SK-N-SH treated with all-trans-retinoic acid at 6 μM for 48 hours (cell line): ENCODE data around the gene PBX3.

Experiments used
- ATAC-seq: fragments of 200-7000 bp; cut with Tn5 transposase; 3 replicates; pipeline ENCODE4 v1.9.1; 2020; ENCODE audit warnings: mild to moderate bottlenecking, moderate library complexity
- ARNTL ChIP-seq: fragments of 450-650 bp; formaldehyde crosslinking; IDR thresholded peaks from 2 replicates; pipeline ENCODE4 v1.5.0; 2020; ENCODE audit warnings: low read depth, mild to moderate bottlenecking, moderate library complexity, borderline replicate concordance
- BACH2 ChIP-seq: fragments of 250-450 bp; sonication (Bioruptor Pico); IDR thresholded peaks from 2 replicates; pipeline ENCODE4 v1.9.0; 2021; ENCODE audit warnings: mild to moderate bottlenecking, borderline replicate concordance
- CSDC2 ChIP-seq: fragments of 250-450 bp; sonication (Bioruptor Pico); IDR thresholded peaks from 2 replicates; pipeline ENCODE4 v1.5.0; 2020; ENCODE audit warnings: mild to moderate bottlenecking, moderate library complexity
- ESRRG ChIP-seq: fragments of 250-450 bp; sonication (Bioruptor Pico); IDR thresholded peaks from 2 replicates; pipeline ENCODE4 v1.6.1; 2021; ENCODE audit warnings: mild to moderate bottlenecking
- ISL1 ChIP-seq: fragments of 250-450 bp; sonication (Bioruptor Pico); IDR thresholded peaks from 2 replicates; pipeline ENCODE4 v2.1.2; 2022; ENCODE audit warnings: mild to moderate bottlenecking, moderate library complexity
- OSR1 ChIP-seq: fragments of 250-450 bp; sonication (Bioruptor Pico); IDR thresholded peaks from 2 replicates; pipeline ENCODE4 v1.8.0; 2022; ENCODE audit warnings: moderate library complexity, mild to moderate bottlenecking, inconsistent platforms
- PPARA ChIP-seq: fragments of 250-450 bp; sonication (Bioruptor Pico); IDR thresholded peaks from 2 replicates; pipeline ENCODE4 v1.5.0; 2020; ENCODE audit warnings: mild to moderate bottlenecking, borderline replicate concordance
- RARB ChIP-seq: fragments of 250-450 bp; sonication (Bioruptor Pico); IDR thresholded peaks from 2 replicates; pipeline ENCODE4 v1.8.0; 2021; ENCODE audit warnings: mild to moderate bottlenecking, moderate library complexity
- SNAI2 ChIP-seq: fragments of 250-450 bp; sonication (Bioruptor Pico); IDR thresholded peaks from 2 replicates; pipeline ENCODE4 v1.5.0; 2020; ENCODE audit warnings: mild to moderate bottlenecking, moderate library complexity
- TCF4 ChIP-seq: fragments of 250-450 bp; sonication (Bioruptor Pico); IDR thresholded peaks from 2 replicates; pipeline ENCODE4 v1.8.0; 2021; ENCODE audit warnings: mild to moderate bottlenecking, moderate library complexity, borderline replicate concordance
- TOX ChIP-seq: fragments of 250-450 bp; sonication (Bioruptor Pico); IDR thresholded peaks from 2 replicates; pipeline ENCODE4 v1.8.0; 2021; ENCODE audit warnings: mild to moderate bottlenecking, moderate library complexity, borderline replicate concordance
- ZC3H10 ChIP-seq: fragments of 250-450 bp; sonication (Bioruptor Pico); IDR thresholded peaks from 2 replicates; pipeline ENCODE4 v1.5.1; 2021; ENCODE audit warnings: mild to moderate bottlenecking, moderate library complexity
- ZFP3 ChIP-seq: fragments of 250-450 bp; sonication (Bioruptor Pico); IDR thresholded peaks from 2 replicates; pipeline ENCODE4 v1.5.0; 2020; ENCODE audit warnings: mild to moderate bottlenecking, moderate library complexity
- ZFP30 ChIP-seq: fragments of 450-650 bp; formaldehyde crosslinking; IDR thresholded peaks from 2 replicates; pipeline ENCODE4 v1.5.0; 2022; ENCODE audit warnings: mild to moderate bottlenecking, moderate library complexity
- ZNF565 ChIP-seq: fragments of 450-650 bp; formaldehyde crosslinking; conservative IDR thresholded peaks from 2 replicates; pipeline ENCODE4 v1.5.0; 2020; ENCODE audit warnings: low read depth, mild to moderate bottlenecking, moderate library complexity
- ZNF70 ChIP-seq: fragments of 450-650 bp; formaldehyde crosslinking; IDR thresholded peaks from 2 replicates; pipeline ENCODE4 v1.5.0; 2020; ENCODE audit warnings: mild to moderate bottlenecking, moderate library complexity
- TF ChIP-seq, protein P1 (sequence below): fragments of 250-450 bp; sonication (Bioruptor Pico); IDR thresholded peaks from 2 replicates; pipeline ENCODE4 v1.5.1; 2020; ENCODE audit warnings: low read depth, mild to moderate bottlenecking, moderate library complexity
- TF ChIP-seq, protein P2 (sequence below): fragments of 250-450 bp; sonication (Bioruptor Pico); IDR thresholded peaks from 2 replicates; pipeline ENCODE4 v1.8.0; 2021; ENCODE audit warnings: low read depth, mild to moderate bottlenecking, moderate library complexity, borderline replicate concordance
- TF ChIP-seq, protein P3 (sequence below): fragments of 250-450 bp; sonication (Bioruptor Pico); IDR thresholded peaks from 2 replicates; pipeline ENCODE4 v1.8.0; 2020; ENCODE audit warnings: mild to moderate bottlenecking, moderate library complexity, borderline replicate concordance
- TF ChIP-seq, protein P4 (sequence below): fragments of 250-450 bp; sonication (Bioruptor Pico); IDR thresholded peaks from 2 replicates; pipeline ENCODE4 v1.5.1; 2021; ENCODE audit warnings: mild to moderate bottlenecking, moderate library complexity
- TF ChIP-seq, protein P5 (sequence below): fragments of 250-450 bp; sonication (Bioruptor Pico); IDR thresholded peaks from 2 replicates; pipeline ENCODE4 v1.5.0; 2020; ENCODE audit warnings: mild to moderate bottlenecking, moderate library complexity

The PBX3 gene

DNA sequence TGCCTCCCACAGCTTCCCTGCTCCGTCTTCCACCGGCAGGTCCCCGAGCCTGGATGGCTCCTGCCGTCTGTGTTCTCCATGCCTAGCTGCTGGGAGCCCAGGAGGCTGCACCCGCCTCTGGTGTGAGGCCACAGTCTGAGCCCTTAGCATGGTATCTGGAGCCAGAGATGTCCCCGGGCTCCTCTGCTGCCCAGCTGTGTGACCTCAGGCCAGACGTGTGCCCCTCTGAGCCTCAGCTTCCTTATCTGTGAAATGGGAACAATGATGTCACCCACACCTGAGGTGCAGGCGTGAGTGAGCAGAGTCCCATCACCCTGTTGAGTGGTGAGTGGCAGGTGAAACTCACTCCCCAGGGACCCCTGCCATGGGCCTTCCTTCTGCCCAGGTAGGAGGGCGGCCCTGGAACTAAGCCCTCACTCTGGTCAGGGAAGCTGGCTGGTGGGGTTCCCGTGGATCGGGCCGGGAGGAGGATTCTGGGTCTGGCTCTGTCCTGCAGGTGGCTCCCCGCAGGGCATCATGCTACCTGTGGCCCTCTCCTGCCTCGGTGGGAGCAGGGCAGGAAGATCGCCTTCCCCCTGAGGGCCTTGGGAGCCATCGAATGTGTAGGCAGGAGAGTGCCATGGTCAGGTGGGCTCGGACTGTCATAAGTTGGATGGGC, 239.0 kb downstream of the PBX3 start:
- TF ChIP-seq, protein P1, sequence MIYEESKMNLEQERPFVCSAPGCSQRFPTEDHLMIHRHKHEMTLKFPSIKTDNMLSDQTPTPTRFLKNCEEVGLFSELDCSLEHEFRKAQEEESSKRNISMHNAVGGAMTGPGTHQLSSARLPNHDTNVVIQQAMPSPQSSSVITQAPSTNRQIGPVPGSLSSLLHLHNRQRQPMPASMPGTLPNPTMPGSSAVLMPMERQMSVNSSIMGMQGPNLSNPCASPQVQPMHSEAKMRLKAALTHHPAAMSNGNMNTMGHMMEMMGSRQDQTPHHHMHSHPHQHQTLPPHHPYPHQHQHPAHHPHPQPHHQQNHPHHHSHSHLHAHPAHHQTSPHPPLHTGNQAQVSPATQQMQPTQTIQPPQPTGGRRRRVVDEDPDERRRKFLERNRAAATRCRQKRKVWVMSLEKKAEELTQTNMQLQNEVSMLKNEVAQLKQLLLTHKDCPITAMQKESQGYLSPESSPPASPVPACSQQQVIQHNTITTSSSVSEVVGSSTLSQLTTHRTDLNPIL (CRISPR knock-in tag) = no peak
- TF ChIP-seq PPARA (CRISPR knock-in tag) (no peak), ZNF565 (CRISPR knock-in tag) (no peak), ESRRG (no peak), TOX (CRISPR knock-in tag) (no peak), TCF4 (CRISPR knock-in tag) (no peak)

DNA sequence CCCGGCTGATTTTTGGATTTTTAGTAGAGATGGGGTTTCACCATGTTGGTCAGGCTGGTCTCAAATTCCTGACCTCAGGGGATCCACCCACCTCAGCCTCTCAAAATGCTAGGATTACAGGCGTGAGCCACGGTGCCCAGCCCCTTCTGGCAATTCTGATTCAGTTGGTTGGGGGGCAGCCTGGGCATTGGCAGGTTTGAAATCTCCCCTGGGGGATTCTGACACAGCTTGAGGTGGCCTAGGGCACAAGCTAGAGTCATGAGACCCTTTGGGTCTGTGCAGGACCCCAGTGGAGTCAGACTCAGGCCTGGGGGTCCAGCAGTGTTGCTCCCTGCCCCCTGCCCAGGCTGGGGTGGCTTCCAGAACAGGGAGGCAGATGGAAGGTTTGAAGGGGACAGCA, 239.8 kb downstream of the PBX3 start:
- no peak for TF ChIP-seq PPARA (CRISPR knock-in tag)
- TF ChIP-seq SNAI2 (CRISPR knock-in tag) = no peak
- TF ChIP-seq TOX (CRISPR knock-in tag) = no peak
- TF ChIP-seq, protein P2, sequence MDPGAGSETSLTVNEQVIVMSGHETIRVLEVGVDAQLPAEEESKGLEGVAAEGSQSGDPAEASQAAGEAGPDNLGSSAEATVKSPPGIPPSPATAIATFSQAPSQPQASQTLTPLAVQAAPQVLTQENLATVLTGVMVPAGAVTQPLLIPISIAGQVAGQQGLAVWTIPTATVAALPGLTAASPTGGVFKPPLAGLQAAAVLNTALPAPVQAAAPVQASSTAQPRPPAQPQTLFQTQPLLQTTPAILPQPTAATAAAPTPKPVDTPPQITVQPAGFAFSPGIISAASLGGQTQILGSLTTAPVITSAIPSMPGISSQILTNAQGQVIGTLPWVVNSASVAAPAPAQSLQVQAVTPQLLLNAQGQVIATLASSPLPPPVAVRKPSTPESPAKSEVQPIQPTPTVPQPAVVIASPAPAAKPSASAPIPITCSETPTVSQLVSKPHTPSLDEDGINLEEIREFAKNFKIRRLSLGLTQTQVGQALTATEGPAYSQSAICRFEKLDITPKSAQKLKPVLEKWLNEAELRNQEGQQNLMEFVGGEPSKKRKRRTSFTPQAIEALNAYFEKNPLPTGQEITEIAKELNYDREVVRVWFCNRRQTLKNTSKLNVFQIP (CRISPR knock-in tag) = no peak
- TF ChIP-seq ZC3H10 (CRISPR knock-in tag) = no peak
- TF ChIP-seq, protein P3, sequence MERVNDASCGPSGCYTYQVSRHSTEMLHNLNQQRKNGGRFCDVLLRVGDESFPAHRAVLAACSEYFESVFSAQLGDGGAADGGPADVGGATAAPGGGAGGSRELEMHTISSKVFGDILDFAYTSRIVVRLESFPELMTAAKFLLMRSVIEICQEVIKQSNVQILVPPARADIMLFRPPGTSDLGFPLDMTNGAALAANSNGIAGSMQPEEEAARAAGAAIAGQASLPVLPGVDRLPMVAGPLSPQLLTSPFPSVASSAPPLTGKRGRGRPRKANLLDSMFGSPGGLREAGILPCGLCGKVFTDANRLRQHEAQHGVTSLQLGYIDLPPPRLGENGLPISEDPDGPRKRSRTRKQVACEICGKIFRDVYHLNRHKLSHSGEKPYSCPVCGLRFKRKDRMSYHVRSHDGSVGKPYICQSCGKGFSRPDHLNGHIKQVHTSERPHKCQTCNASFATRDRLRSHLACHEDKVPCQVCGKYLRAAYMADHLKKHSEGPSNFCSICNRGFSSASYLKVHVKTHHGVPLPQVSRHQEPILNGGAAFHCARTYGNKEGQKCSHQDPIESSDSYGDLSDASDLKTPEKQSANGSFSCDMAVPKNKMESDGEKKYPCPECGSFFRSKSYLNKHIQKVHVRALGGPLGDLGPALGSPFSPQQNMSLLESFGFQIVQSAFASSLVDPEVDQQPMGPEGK (CRISPR knock-in tag) = no peak
- no peak for TF ChIP-seq ZNF565 (CRISPR knock-in tag)
- TF ChIP-seq ZFP3 (CRISPR knock-in tag) = no peak
- no peak for TF ChIP-seq TCF4 (CRISPR knock-in tag)
- TF ChIP-seq OSR1 (CRISPR knock-in tag) = no peak
- no peak for TF ChIP-seq ARNTL (CRISPR knock-in tag)
- TF ChIP-seq, protein P4, sequence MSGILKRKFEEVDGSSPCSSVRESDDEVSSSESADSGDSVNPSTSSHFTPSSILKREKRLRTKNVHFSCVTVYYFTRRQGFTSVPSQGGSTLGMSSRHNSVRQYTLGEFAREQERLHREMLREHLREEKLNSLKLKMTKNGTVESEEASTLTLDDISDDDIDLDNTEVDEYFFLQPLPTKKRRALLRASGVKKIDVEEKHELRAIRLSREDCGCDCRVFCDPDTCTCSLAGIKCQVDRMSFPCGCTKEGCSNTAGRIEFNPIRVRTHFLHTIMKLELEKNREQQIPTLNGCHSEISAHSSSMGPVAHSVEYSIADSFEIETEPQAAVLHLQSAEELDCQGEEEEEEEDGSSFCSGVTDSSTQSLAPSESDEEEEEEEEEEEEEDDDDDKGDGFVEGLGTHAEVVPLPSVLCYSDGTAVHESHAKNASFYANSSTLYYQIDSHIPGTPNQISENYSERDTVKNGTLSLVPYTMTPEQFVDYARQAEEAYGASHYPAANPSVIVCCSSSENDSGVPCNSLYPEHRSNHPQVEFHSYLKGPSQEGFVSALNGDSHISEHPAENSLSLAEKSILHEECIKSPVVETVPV (CRISPR knock-in tag) = no peak
- TF ChIP-seq ESRRG = no peak
- no peak for TF ChIP-seq RARB (CRISPR knock-in tag)
- TF ChIP-seq ZNF70 (CRISPR knock-in tag) = no peak
- no peak for TF ChIP-seq ZFP30
- TF ChIP-seq BACH2 = no peak
- no peak for TF ChIP-seq ISL1
- no peak for TF ChIP-seq CSDC2
- TF ChIP-seq, protein P5, sequence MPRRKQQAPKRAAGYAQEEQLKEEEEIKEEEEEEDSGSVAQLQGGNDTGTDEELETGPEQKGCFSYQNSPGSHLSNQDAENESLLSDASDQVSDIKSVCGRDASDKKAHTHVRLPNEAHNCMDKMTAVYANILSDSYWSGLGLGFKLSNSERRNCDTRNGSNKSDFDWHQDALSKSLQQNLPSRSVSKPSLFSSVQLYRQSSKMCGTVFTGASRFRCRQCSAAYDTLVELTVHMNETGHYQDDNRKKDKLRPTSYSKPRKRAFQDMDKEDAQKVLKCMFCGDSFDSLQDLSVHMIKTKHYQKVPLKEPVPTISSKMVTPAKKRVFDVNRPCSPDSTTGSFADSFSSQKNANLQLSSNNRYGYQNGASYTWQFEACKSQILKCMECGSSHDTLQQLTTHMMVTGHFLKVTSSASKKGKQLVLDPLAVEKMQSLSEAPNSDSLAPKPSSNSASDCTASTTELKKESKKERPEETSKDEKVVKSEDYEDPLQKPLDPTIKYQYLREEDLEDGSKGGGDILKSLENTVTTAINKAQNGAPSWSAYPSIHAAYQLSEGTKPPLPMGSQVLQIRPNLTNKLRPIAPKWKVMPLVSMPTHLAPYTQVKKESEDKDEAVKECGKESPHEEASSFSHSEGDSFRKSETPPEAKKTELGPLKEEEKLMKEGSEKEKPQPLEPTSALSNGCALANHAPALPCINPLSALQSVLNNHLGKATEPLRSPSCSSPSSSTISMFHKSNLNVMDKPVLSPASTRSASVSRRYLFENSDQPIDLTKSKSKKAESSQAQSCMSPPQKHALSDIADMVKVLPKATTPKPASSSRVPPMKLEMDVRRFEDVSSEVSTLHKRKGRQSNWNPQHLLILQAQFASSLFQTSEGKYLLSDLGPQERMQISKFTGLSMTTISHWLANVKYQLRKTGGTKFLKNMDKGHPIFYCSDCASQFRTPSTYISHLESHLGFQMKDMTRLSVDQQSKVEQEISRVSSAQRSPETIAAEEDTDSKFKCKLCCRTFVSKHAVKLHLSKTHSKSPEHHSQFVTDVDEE (CRISPR knock-in tag) = no peak
- no peak for ATAC-seq

More for the DNA sequence above, 239.0 kb downstream of the PBX3 start:
- ATAC-seq = no peak

DNA sequence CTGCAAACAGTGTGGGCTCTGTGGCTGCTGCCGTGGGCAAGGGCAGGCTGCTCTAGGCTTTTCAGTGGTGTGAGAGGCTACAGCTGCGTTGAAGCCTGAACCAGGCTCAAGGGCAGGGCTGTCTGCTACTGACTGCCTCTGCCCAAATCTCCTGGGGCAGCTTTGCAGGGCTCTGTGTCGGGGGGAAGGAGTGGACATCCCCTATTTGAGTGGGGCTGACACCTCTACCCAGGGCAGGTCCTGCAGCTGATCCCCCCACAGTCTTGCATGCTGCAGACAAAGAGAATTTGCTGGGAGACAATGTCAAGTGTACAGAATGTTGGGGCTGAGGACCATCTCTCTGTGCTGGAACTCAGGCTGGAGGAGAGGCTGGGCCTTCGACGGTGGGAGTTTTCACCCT, 240.2 kb downstream of the PBX3 start:
- no peak for ATAC-seq

More for the DNA sequence above, 240.2 kb downstream of the PBX3 start:
- TF ChIP-seq ZFP30 (no peak), ZNF70 (CRISPR knock-in tag) (no peak), BACH2 (no peak), ARNTL (CRISPR knock-in tag) (no peak)
- TF ChIP-seq, protein P1 (CRISPR knock-in tag) = no peak
